Retina (tissue), 1 donor: ENCODE data around the gene WWC2.
"Not testable (repeated sequence)": the region's sequence is repeated elsewhere in the genome, so short reads cannot be mapped to it uniquely, and the experiment has no call there.

ENCODE experiments used
- DNase-seq: peaks from one replicate; pipeline ENCODE4 v3.0.0-alpha.2; 2016

WWC2 gene

DNA sequence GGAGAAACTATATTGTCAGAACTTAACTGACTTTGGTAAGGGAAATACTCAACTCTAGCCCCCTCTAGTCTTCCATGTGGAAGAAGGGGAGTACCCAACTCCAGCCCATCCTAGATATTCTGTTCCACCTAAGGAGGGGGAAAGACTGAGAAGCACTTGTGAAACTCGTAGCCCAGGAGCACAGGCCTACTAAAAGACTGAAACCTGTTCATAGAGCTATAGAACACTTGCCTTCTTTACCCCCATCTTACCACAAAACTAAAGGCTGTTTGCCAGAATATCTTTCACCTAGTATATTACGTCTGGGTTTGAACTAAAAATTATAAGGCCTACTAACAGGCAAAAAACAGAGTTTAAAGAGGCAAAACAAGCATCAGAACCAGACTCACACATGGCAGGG is 205.5 kb downstream of the WWC2 start:
- DNase-seq: no peak

DNA sequence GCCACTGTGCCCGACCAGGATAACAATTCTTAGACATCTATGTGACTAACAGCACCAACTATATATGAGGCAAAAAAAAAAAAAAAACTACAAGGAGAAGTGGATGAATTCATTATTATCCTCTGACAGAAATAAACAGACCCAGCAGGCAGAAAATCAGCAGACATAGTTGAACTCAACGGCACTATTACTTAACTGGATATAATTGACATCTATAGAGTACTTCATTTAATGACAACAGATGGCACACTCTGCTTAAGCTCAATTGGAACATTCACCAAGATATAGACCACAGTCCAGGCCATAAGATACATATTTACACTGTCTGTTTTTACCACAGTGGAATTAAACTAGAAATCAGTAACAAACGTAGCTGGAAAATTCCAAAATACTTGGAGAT is 207.8 kb downstream of the WWC2 start:
- DNase-seq: no peak

DNA sequence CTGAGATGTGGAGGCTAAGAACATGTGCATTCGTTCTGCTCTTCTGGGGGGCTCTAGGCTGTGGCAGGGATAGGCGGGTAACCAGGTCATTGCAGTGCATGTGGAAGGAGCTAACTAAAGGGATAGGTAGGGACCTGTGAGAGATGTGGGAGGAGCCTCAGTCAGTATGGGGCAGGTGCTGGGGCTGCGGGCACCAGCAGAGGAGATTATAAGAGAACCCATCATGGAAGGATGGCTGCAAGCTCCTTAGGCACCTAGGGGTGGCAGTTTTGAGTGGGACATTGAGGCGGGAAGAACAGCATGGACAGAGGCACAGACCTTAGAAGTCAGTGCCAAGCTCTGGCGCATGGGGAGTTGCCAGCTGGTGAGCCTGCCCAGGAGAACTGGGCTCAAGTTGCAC is 213.8 kb downstream of the WWC2 start:
- DNase-seq: no peak

DNA sequence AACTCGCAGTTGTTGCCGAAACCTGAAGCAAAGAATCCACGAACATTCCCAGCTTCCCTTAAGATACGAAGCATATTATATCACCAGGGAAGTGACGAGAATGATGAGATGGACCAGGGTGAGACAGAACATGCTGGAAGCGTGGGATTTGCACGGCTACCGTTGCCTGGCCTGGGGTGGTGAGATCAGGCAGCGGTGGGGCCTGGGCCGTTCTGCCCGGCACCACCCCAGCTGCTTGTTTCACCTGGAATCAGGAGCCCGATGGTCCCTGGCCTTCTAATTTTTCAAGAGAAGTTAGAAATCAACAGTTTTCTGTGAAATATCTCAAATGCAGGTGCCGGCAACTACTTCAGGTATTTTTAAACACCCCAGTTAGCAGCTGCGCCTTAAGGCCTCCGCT is 215.3 kb downstream of the WWC2 start:
- no peak for DNase-seq

DNA sequence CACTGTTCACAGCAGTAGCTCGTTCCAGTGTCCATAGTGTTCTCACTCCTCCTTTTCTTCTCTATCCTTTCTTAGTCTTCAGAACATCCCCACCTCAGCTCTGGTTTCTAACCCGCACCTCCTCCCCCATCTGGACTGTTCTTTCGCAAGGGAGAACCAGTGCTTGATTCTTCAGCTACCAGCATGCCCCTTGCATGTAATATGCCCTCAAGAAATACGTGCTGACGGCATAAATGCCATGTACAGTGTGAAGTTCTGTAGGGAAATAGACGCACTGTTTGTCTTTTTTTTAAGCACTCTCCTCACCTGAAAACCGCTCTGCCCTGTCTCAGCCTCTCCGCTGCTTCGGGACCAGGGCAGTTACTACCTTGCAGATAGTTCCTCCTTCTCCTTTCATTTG is 215.7 kb downstream of the WWC2 start:
- no peak for DNase-seq

DNA sequence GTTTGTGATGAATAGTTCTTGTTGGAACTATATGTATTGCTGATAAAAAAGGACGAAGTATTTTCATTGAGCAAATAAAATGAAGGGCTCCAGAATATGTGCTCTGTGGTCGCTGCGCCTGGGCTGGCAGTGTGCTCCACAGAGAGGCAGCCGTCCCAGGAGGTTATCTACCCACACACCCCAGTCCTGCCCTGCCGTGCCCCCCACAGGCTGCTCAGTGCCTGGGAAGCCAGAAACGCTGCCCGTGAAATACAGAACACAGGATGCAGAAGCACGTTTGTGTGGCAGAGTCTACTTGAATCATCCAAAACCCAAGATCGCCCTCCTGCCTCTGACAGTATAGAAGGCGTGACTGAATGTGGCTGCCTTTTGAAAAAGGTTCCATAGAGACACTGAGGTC is 219.6 kb downstream of the WWC2 start:
- no peak for DNase-seq

DNA sequence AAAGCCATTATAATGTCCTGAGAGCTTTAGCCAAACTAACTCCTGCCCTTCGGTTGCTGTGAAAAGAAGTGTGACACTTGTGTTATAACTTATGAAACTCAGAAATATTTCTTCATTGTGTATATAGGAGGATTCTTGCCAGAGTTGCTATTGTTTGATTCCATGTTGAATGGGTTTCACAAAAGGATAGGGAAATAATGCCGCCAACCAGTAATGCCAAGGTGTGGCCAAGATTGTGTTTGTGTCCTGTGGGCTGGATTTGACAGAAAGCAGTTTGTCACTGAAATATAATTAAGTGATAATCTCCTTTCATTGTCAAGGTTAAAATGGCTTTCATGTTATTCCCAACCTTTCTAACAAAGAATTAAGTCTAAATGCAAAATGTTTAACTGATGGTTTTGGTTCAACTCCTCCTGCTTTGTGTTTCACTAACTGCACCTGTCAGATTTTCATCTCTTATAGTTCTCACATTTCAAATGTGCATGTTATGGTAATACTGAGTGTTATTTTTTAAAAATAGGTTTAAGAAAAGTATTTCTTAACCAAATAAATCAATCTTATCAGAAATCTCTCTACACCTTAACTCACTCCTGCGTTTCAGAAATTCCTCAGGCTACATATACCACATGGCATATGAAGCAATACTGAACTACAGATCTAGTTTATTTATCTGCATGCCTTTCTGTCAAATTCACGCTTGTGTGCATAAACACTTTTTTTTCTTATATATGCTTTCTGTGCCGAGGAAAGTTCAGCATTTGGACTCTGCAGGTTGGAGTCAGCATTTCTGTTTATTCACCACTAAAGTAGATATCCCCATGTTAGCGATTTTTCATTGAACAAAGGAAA is 221.4 kb downstream of the WWC2 start, which contains the start of gene CLDN22:
Gene CLDN22 (minus strand): TSS at position 66 of the 849 bp plus-strand sequence. CDS start 58 bp downstream, at position 8.
- DNase-seq: no peak

DNA sequence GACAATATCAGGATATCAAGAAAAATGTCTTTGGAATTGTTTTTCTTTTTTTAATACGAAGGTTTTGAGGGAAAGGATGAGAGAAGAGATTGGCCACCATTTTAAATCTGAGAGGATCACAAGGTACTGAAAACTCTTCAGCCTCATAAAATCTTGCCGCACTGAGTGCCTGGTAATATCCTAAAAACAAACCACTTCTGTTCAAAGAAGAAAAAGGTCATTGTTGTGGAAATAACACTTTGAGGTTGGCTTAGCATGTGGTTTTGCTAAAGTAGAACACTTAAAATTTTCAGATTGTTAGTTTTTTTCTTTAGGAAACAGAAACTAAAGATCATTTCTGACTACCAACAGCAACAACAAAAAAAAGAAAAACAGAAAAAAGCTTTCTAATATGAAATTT is 222.0 kb downstream of the WWC2 start:
- no peak for DNase-seq

DNA sequence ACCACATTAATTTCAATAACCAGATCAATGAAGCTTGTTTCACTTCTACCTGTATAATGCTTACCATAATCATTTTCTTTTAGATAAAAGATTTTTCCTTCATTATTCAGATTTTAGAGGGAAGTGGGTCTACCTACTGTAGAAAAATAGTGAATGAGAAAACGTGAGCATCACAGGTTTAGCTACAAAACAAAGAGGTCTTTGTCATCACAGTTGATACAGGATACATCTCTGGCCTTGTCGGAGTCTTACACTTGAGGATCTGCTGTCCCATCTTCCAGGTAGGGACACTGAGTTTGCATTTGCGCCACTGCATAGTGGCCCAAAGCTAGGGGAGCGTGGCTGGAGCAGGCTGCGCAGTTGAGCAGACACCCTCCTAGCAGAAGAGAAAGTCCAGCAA is 222.5 kb downstream of the WWC2 start:
- no peak for DNase-seq

DNA sequence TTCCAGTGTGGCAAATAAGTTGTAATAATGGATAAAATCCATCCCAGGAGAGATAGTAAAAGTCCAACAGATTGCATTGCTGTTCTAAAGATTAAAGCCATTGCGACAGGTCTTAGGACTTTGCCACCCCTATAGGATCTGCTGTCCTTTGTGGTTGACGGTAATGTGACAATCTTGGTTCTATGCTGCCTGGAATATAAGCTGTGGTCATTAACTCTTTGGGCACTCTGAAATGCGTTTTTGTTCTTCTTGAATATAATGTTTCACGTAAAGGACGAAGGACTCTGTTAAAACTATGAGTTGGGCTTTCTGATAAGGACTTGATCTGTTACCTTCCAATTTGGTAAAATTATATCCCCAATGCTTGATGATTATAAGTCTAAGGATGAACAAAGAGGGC is 223.3 kb downstream of the WWC2 start, which contains the start of gene CLDN24:
Gene CLDN24 (minus strand): TSS at position 101 of the 400 bp plus-strand sequence. CDS start 0 bp downstream, at position 101.
- no peak for DNase-seq

DNA sequence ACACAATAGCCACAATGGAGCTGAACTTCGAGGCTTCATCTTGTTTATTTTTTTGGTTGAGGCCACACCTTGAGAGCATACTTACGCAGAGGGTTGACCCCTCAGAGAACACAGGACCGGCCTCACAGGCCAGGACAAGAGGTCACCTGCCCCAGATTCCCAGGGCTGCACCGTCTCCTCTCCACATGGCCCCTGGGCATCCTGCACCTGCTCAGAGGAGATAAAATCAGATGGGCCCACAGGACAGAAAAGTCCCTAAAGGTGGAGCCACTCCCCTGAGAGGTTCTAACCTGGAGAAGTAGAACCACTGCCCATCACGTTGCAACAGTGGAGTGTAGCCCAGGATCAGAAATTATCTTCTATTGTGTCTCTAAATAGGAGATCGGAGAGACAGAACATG is 224.2 kb downstream of the WWC2 start:
- no peak for DNase-seq

DNA sequence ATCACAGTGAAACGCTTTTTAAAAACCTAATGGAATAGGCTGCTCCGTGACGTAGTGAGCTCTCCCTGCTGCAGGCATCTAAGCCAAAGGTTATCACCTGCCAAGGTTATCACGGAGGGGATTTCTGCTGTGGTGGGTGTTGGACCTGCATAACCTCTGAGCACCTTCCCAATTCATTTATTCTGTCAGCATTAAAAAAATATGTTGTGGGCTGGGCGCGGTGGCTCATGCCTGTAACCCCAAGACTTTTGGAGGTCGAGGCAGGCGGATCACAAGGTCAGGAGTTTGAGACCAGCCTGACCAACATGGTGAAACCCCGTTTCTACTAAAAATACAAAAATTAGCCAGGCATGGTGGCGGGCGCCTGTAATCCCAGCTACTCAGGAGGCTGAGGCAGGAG is 225.0 kb downstream of the WWC2 start:
- DNase-seq: not testable (repeated sequence)

DNA sequence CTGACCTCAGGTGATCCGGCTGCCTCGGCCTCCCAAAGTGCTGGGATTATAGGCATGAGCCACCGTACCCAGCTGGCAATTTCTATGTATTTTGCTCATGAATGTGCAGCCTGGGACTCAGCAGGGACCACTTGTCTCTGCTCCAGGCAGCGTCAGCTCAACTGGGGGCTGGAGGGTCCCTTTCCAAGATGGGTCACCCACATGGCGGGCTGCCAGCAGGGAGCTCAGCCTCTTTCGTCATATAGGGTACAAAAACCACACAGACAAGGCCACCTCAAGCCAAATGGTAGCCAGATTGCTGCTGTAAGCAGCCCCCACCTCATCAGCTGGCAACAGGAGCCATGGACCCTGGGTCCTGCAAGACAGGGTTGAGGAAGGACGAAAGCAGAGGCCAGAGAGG is 225.6 kb downstream of the WWC2 start:
- DNase-seq: no peak

DNA sequence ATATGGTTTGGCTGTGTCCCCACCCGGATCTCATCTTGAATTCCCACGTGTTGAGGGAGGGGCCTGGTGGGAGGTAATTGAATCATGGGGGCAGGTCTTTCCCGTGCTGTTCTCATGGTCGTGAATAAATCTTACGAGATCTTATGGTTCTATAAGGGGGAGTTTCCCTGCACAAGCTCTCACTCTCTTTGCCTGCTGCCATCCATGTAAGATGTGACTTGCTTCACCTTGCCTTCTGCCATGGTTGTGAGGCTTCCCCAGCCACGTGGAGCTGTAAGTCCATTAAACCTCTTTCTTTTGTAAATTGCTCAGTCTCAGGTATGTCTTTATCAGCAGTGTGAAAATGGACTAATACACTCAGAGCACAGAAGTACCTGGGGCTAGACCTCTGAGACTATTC is 227.3 kb downstream of the WWC2 start:
- DNase-seq: not testable (repeated sequence)

DNA sequence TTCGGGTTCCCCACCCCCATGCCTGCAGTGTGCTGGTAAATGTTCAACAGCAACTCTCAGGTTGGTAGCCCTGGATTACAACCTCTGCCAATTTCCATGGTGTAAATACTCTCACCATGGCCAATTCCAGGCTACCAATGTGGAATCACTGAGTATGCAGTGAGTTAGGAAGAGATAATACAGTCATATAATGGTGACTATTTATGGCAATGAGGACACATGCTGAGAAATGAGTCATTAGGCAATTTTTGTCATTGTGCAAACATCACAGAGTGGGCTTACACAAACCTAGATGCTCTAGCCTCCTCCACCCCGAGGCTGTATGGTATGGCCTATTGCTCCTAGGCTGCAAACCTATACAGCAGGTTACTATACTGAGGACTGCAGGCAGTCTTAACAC is 227.8 kb downstream of the WWC2 start:
- no peak for DNase-seq

DNA sequence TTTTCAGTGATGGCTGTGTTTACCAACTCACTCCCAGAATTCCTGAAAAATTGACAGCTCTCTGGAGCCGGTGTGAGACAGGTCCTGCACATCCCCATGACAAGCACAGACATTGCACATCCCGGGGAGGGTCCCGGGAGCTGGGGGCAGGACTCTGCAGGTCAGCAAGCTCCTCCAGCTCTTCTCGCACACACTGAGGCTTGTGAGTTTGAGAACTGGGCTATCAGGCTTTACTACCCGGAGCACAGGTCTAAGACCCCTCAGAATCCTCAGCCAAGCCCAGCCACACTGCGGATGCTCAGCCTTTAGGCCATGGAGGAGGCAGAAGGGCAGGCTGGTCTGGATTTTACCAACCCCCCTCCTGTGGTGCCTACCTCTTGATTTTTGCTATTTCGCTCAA is 228.8 kb downstream of the WWC2 start:
- DNase-seq: no peak

DNA sequence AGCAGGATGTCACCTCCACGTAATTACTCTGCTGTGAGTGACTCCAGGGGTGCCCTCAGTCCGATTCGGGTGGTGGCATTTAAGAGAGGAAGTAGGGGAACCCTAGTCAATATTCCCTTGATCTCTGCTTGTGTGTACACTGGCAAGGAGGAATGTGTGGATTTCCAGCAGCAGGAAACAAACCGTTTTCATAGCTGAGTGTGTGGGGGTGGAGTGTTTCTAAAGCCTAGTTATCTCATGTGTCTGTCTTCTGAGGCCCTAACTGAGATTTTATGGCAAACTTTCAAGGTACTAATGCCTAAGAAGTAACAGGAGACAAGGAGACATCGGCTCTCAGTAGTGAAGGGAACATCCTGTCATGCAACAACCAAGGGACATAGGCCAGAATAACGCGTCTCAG is 229.8 kb downstream of the WWC2 start:
- no peak for DNase-seq

DNA sequence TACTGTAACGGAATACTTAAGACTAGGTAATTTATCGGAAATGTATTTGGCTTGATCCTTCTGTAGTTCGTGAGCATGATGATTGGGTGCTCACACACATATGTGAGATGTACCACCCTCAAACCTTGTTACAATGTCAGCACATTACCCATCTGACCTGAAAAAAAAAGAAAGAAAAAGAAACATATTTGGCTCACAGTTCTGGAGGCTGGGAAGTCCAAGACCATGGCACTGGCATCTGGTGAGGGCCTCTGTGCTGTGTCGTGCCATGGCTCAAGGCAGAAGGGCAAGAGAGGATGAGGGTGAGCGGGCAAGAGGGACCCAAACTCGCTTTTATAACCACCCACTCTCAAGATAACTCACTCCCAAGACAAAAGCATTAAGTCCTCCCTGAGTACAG is 230.2 kb downstream of the WWC2 start:
- DNase-seq: no peak

DNA sequence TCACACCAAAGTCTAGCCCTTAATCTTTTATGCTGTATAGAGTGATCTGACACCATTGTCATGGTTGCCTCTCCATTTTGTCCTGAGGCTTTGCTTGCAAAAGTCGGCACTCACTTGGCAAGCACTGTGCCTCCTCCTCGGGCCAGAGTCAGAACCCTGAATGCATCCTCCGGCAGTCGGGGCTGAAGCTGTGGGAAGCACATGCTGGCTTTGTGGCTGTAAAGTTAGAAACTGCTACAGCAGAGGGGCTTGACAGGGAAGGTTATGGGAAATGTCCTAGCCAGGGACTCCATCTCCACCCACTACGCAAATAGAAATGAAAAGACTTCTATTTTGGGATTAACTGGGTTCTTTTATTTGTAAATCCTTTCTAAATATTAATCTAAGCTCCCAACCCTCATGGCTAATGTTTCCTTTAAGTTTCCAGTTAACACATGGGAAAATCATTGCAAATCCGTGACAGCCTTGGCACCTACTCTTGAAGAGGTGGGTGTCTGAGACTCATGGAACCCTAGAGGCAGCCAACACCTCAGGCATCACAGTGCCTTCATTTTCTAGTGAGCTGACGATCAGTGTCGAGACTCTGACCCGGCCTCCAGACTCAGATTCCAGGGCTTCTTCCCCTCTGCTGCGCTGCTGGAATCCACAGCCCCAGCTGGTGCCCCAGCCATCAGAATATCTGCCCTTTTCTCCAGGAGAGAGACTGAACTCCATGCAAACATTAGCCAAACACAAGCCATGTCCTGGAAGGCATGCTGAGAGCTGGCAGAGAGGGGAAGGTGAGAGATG is 231.1 kb downstream of the WWC2 start:
- no peak for DNase-seq

DNA sequence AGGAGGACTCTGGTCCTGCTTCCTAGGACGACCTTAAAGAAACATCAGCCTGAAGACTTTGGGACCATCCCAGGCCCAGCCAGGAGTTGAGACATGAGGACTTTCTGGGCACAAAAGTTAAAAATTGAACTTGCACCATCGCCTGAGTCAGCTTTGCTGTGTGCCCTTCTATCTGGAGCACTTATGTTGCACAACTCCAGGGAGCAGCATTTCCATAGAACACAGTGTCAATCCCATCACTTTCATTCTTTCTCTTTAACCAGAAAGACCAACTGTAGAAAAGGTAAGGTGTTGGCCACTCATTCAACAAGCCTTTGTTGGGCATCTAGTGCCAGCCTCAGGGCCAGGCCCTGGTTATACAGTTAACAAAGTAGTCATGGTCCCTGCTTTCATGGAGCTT is 231.8 kb downstream of the WWC2 start:
- DNase-seq: no peak

DNA sequence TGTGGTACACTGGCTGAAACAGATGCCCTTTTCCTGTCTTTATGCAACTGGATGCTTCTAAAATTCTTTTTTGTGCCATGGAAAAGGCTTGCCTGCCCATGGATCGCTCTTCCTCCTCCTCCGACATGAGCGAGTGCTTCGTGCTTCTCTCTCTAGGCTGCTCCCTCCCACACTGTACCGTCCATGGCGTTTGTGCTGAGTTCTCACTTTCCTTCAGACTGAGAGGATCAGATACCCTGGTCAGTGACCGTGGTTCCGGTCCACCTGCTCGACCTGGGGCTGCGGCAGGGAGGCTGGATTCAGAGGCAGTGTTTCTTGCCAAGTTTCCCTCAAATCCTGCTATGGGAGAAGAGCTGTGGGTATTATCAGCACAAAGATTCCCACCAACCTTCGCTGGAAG is 233.4 kb downstream of the WWC2 start:
- no peak for DNase-seq

DNA sequence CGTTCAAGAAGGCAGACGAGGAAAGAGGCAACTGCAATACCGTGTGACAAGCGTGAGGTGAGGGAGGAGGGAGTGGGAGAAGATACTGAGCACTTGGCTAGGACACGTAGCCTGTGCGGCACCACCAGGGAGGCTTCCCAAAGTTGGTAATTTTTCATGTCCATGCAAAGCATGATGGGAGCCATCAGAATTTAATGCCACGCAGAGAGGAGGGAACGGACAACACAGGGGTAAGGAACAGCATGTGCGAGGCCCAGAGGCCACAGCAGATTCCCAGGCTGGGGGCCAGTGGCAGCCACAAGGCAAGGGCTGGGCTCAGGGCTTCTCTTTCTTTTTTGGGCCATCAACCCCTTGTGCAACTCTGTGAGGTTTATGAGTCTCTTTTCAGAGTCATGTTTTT is 234.1 kb downstream of the WWC2 start:
- no peak for DNase-seq

DNA sequence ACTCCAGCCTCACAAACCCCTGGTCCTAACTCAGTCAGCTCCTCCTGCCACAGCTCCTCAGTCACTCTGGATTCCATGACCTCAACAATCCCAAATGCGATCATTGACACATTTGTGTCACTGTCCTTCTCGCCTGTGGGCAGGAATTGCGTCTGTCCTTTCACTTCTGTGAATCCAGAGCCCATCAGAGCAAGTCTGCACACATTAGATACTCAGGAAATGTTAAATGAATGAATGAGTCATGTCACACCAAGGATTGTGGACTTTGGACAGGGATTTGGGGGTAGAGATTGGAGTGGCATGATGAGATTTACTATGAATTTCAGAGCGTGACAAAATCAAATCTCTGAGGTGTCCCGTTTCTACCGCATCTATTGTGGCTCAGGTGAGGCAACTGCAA is 234.9 kb downstream of the WWC2 start:
- DNase-seq: no peak

DNA sequence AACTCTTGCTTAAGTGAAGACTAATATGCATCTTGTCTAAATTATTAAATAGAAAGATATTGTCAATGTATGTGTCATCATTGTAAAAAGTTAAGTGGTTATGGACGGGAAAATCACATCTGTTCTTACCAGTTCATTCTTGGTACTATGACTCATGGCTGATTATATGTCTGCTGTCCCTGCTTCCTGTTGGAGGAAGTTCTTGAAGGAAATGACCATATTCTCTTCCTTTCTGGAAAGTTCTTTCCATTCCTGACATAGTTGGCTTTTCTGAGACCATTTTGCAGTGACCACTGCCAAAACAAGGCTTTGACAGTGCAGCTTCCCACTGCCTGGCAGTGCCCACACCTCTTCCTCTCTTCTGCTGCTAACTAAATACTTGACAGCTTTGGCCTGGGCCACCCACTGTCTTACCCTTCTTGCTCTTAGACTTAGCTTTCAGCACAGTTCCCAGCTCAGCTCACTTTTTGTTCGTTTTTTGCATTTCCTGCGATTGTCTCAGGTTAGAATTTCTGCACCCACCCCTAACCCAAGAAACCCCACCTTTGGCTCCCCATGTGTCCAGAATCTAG is 236.4 kb downstream of the WWC2 start:
- DNase-seq: no peak
